GM12878 (cell line): ENCODE measurements around the gene CD2. TPM values are rescaled to one million over a fixed set of nuclear protein-coding genes. Genes with fewer than 3 reads are reported as not detected.

Experiments
- ATAC-seq: fragments of 200-7000 bp; cut with Tn5 transposase; 3 replicates; pipeline ENCODE4 v1.9.1; 2020; ENCODE audit warnings: mild to moderate bottlenecking, moderate library complexity
- BruUV-seq: library from RNA; stranded (reverse); fragments of 400-500 nt; replicated peaks from 2 replicates; lab custom pipeline; 2021; lab: Mats Ljungman, UMichigan
- CTCF ChIA-PET: fragments of 300-600 bp; sonication (Branson Sonifier 250); formaldehyde crosslinking; extraction: SDS; loops from one replicate; lab custom pipeline; 2021; ENCODE audit warnings: inconsistent platforms; lab: Yijun Ruan, JAX
- POLR2A ChIA-PET: fragments of 350-600 bp; formaldehyde crosslinking; extraction: SDS; loops from one replicate; lab custom pipeline; 2021; ENCODE audit warnings: inconsistent platforms; lab: Charles Lee
- RAD21 ChIA-PET: fragments of 300-600 bp; sonication (Branson Sonifier 250); formaldehyde crosslinking; loops from one replicate; lab custom pipeline; 2023; ENCODE audit warnings: antibody characterized with exemption; ENCODE audit not compliant: unreplicated experiment; lab: Charles Lee
- SMC1A ChIA-PET: fragments of 300-600 bp; sonication (Branson Sonifier 250); formaldehyde crosslinking; loops from one replicate; lab custom pipeline; 2023; ENCODE audit not compliant: unreplicated experiment, uncharacterized antibody; lab: Charles Lee
- DNase-seq: peaks from one replicate; pipeline ENCODE4 v3.0.0-alpha.2; 2011; ENCODE audit warnings: low read depth, low spot score
- FAIRE-seq: peaks from 3 replicates; lab custom pipeline; 2011; peaks lifted over from hg19 to GRCh38; lab: Jason Lieb, UNC
- H2AFZ ChIP-seq: 2 replicates; pipeline ENCODE4 v1.6.0; 2011; ENCODE audit warnings: low read depth, low read length, control low read depth; ENCODE audit not compliant: control insufficient read depth
- H3K27ac ChIP-seq: 2 replicates; pipeline ENCODE4 v1.5.1; 2011; ENCODE audit warnings: control low read depth; ENCODE audit not compliant: control insufficient read depth, insufficient read depth
- H3K27me3 ChIP-seq, 2 experiments: replicated peaks in 1 of 2; 2 replicates each; pipeline versions ENCODE4 v1.6.0 to v1.6.1; 2011; ENCODE audit warnings: low read length in 1 of 2; ENCODE audit not compliant: control insufficient read depth in 2 of 2, insufficient read depth in 2 of 2
- H3K36me3 ChIP-seq, 2 experiments: 2 replicates each; pipeline ENCODE4 v1.5.1; 2011; ENCODE audit warnings: low read length in 1 of 2; ENCODE audit not compliant: control insufficient read depth in 2 of 2, insufficient read depth in 2 of 2
- H3K4me1 ChIP-seq: 2 replicates; pipeline ENCODE4 v1.6.1; 2011; ENCODE audit warnings: mild to moderate bottlenecking, low read length, moderate library complexity, mixed read lengths; ENCODE audit not compliant: control insufficient read depth, insufficient read depth
- H3K4me2 ChIP-seq: 2 replicates; pipeline ENCODE4 v1.6.0; 2011; ENCODE audit warnings: control low read depth; ENCODE audit not compliant: control insufficient read depth, insufficient read depth
- H3K4me3 ChIP-seq: fragments of 200-600 bp; sonication (generic); 2 replicates; pipeline ENCODE4 v1.5.1; 2016
- H3K79me2 ChIP-seq: 2 replicates; pipeline ENCODE4 v1.6.0; 2011; ENCODE audit warnings: low read length; ENCODE audit not compliant: control insufficient read depth, insufficient read depth
- H3K9ac ChIP-seq: 2 replicates; pipeline ENCODE4 v1.8.0; 2011; ENCODE audit warnings: low read length, control low read depth, mixed read lengths; ENCODE audit not compliant: control insufficient read depth, insufficient read depth
- H3K9me3 ChIP-seq: replicated peaks from 3 replicates; pipeline ENCODE4 v1.5.1; 2011; ENCODE audit warnings: mild to moderate bottlenecking, low read length; ENCODE audit not compliant: control insufficient read depth, insufficient read depth
- H4K20me1 ChIP-seq: 2 replicates; pipeline ENCODE4 v1.6.0; 2011; ENCODE audit not compliant: control insufficient read depth, insufficient read depth
- ATF2 ChIP-seq: IDR thresholded peaks from 2 replicates; pipeline ENCODE4 v1.6.1; 2012; ENCODE audit warnings: low read length, inconsistent platforms
- E2F8 ChIP-seq: fragments of 450-650 bp; IDR thresholded peaks from 2 replicates; pipeline ENCODE4 v1.6.1; 2018; ENCODE audit warnings: mild to moderate bottlenecking, low read depth, moderate library complexity; ENCODE audit not compliant: partially characterized antibody
- HCFC1 ChIP-seq: fragments of 150-350 bp; IDR thresholded peaks from 2 replicates; pipeline ENCODE4 v1.6.1; 2014; ENCODE audit warnings: low read length
- PML ChIP-seq: IDR thresholded peaks from 2 replicates; pipeline ENCODE4 v1.6.1; 2012; ENCODE audit warnings: low read length, inconsistent platforms
- RB1 ChIP-seq: fragments of 450-650 bp; formaldehyde crosslinking; IDR thresholded peaks from 2 replicates; pipeline ENCODE4 v1.6.1; 2017; ENCODE audit warnings: mild to moderate bottlenecking, borderline replicate concordance
- RUNX3 ChIP-seq: IDR thresholded peaks from 2 replicates; pipeline ENCODE4 v1.6.1; 2012; ENCODE audit warnings: low read length, inconsistent platforms
- YY1 ChIP-seq: IDR thresholded peaks from 2 replicates; pipeline ENCODE4 v1.6.1; 2011; ENCODE audit warnings: low read depth, mild to moderate bottlenecking, low read length
- ZBTB33 ChIP-seq: fragments of 450-650 bp; IDR thresholded peaks from 2 replicates; pipeline ENCODE4 v1.6.1; 2017; ENCODE audit warnings: mild to moderate bottlenecking
- WGBS: methylation state at CpG from one replicate; pipeline ENCODE4 v1.1.6; 2016; ENCODE audit warnings: low lambda C conversion rate; ENCODE audit not compliant: insufficient replicate concordance, insufficient coverage; ENCODE audit errors: missing lambda C conversion rate; 5-methylcytosine and 5-hydroxymethylcytosine counted together
- in situ Hi-C: fragments of 300-500 bp; cut with MboI; formaldehyde crosslinking; loops from 9 replicates; pipeline ENCODE4 v1.14.3; 2018; ENCODE audit warnings: mixed read lengths
- intact Hi-C: fragments of 100-400 bp; cut with micrococcal nuclease; formaldehyde crosslinking; loops from one replicate; pipeline ENCODE4 v1.14.2; 2022; ENCODE audit not compliant: unreplicated experiment
- polyA plus RNA-seq, 11 experiments: library from polyadenylated mRNA; depleted of rRNA in 4 of 11; unstranded in 6 of 11; stranded (reverse) in 5 of 11; fragments of >200 nt; fragmentation: Nextera tagmentation in 4 of 11; fragmentation: Illumina TruSeq in 1 of 11; extraction: Ambion mirVana in 4 of 11; extraction: Trizol in 1 of 11; gene quantifications; 1 replicate in 1 of 11; 2 replicates in 10 of 11; pipeline versions ENCODE4 v1.2.1 to v1.2.3, GENCODE V29; 2011 to 2016; ENCODE audit warnings: inconsistent platforms in 2 of 11, missing spikeins in 2 of 11, low read depth in 1 of 11
- total RNA-seq, 4 experiments: library from RNA; depleted of rRNA in 3 of 4; stranded (reverse); fragments of >200 nt in 3 of 4; fragmentation: Illumina TruSeq in 1 of 4; extraction: Trizol in 1 of 4; gene quantifications; 2 replicates each; pipeline versions ENCODE4 v1.2.1 to v1.2.3, GENCODE V29; 2013 to 2021
- TF ChIP-seq, protein P1 (sequence below): fragments of 450-650 bp; conservative IDR thresholded peaks from 2 replicates; pipeline ENCODE4 v1.6.1; 2017; ENCODE audit warnings: mild to moderate bottlenecking, moderate library complexity
- TF ChIP-seq, protein P2 (sequence below): IDR thresholded peaks from 2 replicates; pipeline ENCODE4 v1.6.1; 2011; ENCODE audit warnings: borderline replicate concordance, low read depth, mild to moderate bottlenecking, moderate library complexity, mixed read lengths, low read length; ENCODE audit not compliant: insufficient read depth; ENCODE audit errors: extremely low read length

Gene CD2
- total and polyA plus RNA-seq, 10 of the 15 experiments (the other 5 are each of a cell fraction or from before 2014, with no cell fraction given), result 0.15 to 4.3 (median 2.8) TPM

GRCh38 chr1:116769561-116769977 lies 15.3 kb downstream of the CD2 start:
- H4K20me1 ChIP-seq, result no peaks in the 10 kb centered on the region
- peak overlapping the region; percentile 40; the same call in 1 of the 2 replicates for H3K27ac ChIP-seq
- no peaks in the 10 kb centered on the region for H3K36me3 ChIP-seq
- CTCF ChIA-PET, result interaction anchor here (1.2 to 12.8 kb wide), 14 partner anchors 9 to 290 kb away, joined by 3 to 120 read pairs (median 8); partner anchors contain the start of gene TTF2
- peak; percentile 74 for FAIRE-seq
- H3K79me2 ChIP-seq, result no peaks in the 10 kb centered on the region
- SMC1A ChIA-PET, result interaction anchor here (0.6 to 14.5 kb wide), 37 partner anchors 9 to 293 kb away, joined by 3 to 224 read pairs (median 4); partner anchors contain the start of genes CD2 and TTF2
- H3K4me1 ChIP-seq, result peaks cover 21% of the 10 kb centered on the region
- intact Hi-C loops (loop anchor here (1.0 to 2.0 kb wide), 2 partner anchors 31 to 47 kb away; no protein-coding TSS in a partner anchor), in situ Hi-C loops (no loop called here)
- H3K4me2 ChIP-seq, result peak overlapping the region; percentile 52
- peak overlapping the region; percentile 6; the same call in 1 of the 2 replicates for H3K4me3 ChIP-seq
- POLR2A ChIA-PET, result interaction anchor here (0.6 to 5.9 kb wide), 14 partner anchors 8 to 290 kb away, joined by 3 to 45 read pairs (median 4); partner anchors contain the start of genes CD2 and TTF2
- peak overlapping the region; percentile 55 for H2AFZ ChIP-seq
- no peak overlapping the region for H3K9ac ChIP-seq
- no peaks in the 10 kb centered on the region; the same call in 2 of the 3 replicates for H3K9me3 ChIP-seq
- RAD21 ChIA-PET, result interaction anchor here (0.7 to 12.0 kb wide), 23 partner anchors 14 to 291 kb away, joined by 3 to 176 read pairs (median 6); partner anchors contain the start of genes CD2 and TTF2
- WGBS, result 0% methylated on average over 1 of the region's 1 CpG
- ATAC-seq, result peak; percentile 80
- no TSS peak for BruUV-seq
- H3K27me3 ChIP-seq, result no peaks in the 10 kb centered on the region
- peak; percentile 68 for DNase-seq
- TF ChIP-seq PML (no peak), RB1 (no peak), HCFC1 (no peak), ATF2 (no peak), YY1 (no peak), E2F8 (no peak), ZBTB33 (no peak), RUNX3 (peak; percentile 94)
- TF ChIP-seq, protein P1, sequence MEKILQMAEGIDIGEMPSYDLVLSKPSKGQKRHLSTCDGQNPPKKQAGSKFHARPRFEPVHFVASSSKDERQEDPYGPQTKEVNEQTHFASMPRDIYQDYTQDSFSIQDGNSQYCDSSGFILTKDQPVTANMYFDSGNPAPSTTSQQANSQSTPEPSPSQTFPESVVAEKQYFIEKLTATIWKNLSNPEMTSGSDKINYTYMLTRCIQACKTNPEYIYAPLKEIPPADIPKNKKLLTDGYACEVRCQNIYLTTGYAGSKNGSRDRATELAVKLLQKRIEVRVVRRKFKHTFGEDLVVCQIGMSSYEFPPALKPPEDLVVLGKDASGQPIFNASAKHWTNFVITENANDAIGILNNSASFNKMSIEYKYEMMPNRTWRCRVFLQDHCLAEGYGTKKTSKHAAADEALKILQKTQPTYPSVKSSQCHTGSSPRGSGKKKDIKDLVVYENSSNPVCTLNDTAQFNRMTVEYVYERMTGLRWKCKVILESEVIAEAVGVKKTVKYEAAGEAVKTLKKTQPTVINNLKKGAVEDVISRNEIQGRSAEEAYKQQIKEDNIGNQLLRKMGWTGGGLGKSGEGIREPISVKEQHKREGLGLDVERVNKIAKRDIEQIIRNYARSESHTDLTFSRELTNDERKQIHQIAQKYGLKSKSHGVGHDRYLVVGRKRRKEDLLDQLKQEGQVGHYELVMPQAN, result no peak; the same call in 1 of the 2 replicates
- TF ChIP-seq, protein P2, sequence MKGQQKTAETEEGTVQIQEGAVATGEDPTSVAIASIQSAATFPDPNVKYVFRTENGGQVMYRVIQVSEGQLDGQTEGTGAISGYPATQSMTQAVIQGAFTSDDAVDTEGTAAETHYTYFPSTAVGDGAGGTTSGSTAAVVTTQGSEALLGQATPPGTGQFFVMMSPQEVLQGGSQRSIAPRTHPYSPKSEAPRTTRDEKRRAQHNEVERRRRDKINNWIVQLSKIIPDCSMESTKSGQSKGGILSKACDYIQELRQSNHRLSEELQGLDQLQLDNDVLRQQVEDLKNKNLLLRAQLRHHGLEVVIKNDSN, result no peak
